ENCODE data around the gene ANGPT4. TPM values are rescaled to one million over a fixed set of nuclear protein-coding genes. Genes with fewer than 3 reads are reported as not detected.

ANGPT4 gene
- total and polyA plus RNA-seq, 2 of the 13 experiments (the other 11 are each of a cell fraction or from before 2014, with no cell fraction given): not detected

DNA sequence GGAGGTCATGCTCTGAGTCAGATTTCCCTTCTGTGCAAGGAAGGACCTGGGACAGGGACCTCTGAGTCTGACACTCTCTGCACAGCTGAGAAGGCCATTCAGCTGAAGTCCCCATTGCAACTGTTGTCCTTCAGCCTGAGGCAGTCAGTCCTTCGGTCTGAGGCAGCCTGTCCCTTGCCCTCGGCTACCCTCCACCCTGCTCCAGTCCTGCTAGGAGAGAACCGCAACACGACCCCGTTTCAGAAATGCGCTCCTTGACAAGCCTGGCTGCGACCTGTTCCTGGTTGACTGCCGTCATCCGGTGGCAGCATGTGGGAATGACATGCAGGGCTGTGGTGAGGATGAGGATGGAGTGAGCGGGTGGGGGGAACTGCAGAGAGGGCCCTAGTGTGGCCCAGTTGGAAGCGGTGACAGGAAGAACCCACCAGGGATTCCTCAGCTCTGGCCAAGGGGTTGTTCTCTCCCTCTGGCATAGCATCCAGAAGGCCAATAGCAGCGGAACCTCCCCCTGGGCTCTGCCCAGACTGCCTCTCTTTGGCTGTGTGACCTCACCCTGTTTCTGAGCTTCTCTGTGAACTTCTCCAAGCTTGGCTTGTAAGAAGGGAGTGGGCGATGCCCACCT is 40.3 kb upstream of the ANGPT4 start (continued):
- TF ChIP-seq, protein P1, sequence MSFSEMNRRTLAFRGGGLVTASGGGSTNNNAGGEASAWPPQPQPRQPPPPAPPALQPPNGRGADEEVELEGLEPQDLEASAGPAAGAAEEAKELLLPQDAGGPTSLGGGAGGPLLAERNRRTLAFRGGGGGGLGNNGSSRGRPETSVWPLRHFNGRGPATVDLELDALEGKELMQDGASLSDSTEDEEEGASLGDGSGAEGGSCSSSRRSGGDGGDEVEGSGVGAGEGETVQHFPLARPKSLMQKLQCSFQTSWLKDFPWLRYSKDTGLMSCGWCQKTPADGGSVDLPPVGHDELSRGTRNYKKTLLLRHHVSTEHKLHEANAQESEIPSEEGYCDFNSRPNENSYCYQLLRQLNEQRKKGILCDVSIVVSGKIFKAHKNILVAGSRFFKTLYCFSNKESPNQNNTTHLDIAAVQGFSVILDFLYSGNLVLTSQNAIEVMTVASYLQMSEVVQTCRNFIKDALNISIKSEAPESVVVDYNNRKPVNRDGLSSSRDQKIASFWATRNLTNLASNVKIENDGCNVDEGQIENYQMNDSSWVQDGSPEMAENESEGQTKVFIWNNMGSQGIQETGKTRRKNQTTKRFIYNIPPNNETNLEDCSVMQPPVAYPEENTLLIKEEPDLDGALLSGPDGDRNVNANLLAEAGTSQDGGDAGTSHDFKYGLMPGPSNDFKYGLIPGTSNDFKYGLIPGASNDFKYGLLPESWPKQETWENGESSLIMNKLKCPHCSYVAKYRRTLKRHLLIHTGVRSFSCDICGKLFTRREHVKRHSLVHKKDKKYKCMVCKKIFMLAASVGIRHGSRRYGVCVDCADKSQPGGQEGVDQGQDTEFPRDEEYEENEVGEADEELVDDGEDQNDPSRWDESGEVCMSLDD (CRISPR knock-in tag; IDR thresholded peaks at IDR 0.05; ENCODE audit: borderline replicate concordance): no peak
- TF ChIP-seq XBP1 (CRISPR knock-in tag; IDR thresholded peaks at IDR 0.05): no peak
- no peak for TF ChIP-seq ZNF3 (CRISPR knock-in tag; IDR thresholded peaks at IDR 0.05)
- TF ChIP-seq ZNF331 (CRISPR knock-in tag; IDR thresholded peaks at IDR 0.05): peak; percentile 64; the same call in 1 of the 2 replicates
- peak; percentile 62; the same call in 1 of the 2 replicates for TF ChIP-seq ZNF501 (CRISPR knock-in tag; IDR thresholded peaks at IDR 0.05)
- peak; percentile 78; the same call in 1 of the 2 replicates for TF ChIP-seq ZNF780A (CRISPR knock-in tag; IDR thresholded peaks at IDR 0.05)
- TF ChIP-seq SMAD1 (CRISPR knock-in tag; IDR thresholded peaks at IDR 0.05; ENCODE audit: borderline replicate concordance, low read depth): peak; percentile 56; the same call in 1 of the 2 replicates
- no peak for TF ChIP-seq CREB1 (IDR thresholded peaks at IDR 0.05)
- TF ChIP-seq CREB1 (CRISPR knock-in tag; IDR thresholded peaks at IDR 0.05): no peak
- TF ChIP-seq, protein P2, sequence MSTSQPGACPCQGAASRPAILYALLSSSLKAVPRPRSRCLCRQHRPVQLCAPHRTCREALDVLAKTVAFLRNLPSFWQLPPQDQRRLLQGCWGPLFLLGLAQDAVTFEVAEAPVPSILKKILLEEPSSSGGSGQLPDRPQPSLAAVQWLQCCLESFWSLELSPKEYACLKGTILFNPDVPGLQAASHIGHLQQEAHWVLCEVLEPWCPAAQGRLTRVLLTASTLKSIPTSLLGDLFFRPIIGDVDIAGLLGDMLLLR (CRISPR knock-in tag; IDR thresholded peaks at IDR 0.05): no peak
- peak; percentile 31; the same call in 1 of the 2 replicates for TF ChIP-seq RFXAP (CRISPR knock-in tag; IDR thresholded peaks at IDR 0.05; ENCODE audit: borderline replicate concordance)
- TF ChIP-seq, protein P3, sequence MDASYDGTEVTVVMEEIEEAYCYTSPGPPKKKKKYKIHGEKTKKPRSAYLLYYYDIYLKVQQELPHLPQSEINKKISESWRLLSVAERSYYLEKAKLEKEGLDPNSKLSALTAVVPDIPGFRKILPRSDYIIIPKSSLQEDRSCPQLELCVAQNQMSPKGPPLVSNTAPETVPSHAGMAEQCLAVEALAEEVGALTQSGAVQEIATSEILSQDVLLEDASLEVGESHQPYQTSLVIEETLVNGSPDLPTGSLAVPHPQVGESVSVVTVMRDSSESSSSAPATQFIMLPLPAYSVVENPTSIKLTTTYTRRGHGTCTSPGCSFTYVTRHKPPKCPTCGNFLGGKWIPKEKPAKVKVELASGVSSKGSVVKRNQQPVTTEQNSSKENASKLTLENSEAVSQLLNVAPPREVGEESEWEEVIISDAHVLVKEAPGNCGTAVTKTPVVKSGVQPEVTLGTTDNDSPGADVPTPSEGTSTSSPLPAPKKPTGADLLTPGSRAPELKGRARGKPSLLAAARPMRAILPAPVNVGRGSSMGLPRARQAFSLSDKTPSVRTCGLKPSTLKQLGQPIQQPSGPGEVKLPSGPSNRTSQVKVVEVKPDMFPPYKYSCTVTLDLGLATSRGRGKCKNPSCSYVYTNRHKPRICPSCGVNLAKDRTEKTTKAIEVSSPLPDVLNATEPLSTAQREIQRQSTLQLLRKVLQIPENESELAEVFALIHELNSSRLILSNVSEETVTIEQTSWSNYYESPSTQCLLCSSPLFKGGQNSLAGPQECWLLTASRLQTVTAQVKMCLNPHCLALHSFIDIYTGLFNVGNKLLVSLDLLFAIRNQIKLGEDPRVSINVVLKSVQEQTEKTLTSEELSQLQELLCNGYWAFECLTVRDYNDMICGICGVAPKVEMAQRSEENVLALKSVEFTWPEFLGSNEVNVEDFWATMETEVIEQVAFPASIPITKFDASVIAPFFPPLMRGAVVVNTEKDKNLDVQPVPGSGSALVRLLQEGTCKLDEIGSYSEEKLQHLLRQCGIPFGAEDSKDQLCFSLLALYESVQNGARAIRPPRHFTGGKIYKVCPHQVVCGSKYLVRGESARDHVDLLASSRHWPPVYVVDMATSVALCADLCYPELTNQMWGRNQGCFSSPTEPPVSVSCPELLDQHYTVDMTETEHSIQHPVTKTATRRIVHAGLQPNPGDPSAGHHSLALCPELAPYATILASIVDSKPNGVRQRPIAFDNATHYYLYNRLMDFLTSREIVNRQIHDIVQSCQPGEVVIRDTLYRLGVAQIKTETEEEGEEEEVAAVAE (CRISPR knock-in tag; IDR thresholded peaks at IDR 0.05; ENCODE audit: borderline replicate concordance): no peak
- peak; percentile 42; the same call in 1 of the 2 replicates for TF ChIP-seq ARNT2 (CRISPR knock-in tag; IDR thresholded peaks at IDR 0.05; ENCODE audit: low read depth)
- no peak for TF ChIP-seq ATF1 (CRISPR knock-in tag; IDR thresholded peaks at IDR 0.05)
- no peak for TF ChIP-seq ZNF792 (CRISPR knock-in tag; IDR thresholded peaks at IDR 0.05)
- TF ChIP-seq, protein P4, sequence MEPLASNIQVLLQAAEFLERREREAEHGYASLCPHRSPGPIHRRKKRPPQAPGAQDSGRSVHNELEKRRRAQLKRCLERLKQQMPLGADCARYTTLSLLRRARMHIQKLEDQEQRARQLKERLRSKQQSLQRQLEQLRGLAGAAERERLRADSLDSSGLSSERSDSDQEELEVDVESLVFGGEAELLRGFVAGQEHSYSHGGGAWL (CRISPR knock-in tag; IDR thresholded peaks at IDR 0.05): no peak
- TF ChIP-seq, protein P5, sequence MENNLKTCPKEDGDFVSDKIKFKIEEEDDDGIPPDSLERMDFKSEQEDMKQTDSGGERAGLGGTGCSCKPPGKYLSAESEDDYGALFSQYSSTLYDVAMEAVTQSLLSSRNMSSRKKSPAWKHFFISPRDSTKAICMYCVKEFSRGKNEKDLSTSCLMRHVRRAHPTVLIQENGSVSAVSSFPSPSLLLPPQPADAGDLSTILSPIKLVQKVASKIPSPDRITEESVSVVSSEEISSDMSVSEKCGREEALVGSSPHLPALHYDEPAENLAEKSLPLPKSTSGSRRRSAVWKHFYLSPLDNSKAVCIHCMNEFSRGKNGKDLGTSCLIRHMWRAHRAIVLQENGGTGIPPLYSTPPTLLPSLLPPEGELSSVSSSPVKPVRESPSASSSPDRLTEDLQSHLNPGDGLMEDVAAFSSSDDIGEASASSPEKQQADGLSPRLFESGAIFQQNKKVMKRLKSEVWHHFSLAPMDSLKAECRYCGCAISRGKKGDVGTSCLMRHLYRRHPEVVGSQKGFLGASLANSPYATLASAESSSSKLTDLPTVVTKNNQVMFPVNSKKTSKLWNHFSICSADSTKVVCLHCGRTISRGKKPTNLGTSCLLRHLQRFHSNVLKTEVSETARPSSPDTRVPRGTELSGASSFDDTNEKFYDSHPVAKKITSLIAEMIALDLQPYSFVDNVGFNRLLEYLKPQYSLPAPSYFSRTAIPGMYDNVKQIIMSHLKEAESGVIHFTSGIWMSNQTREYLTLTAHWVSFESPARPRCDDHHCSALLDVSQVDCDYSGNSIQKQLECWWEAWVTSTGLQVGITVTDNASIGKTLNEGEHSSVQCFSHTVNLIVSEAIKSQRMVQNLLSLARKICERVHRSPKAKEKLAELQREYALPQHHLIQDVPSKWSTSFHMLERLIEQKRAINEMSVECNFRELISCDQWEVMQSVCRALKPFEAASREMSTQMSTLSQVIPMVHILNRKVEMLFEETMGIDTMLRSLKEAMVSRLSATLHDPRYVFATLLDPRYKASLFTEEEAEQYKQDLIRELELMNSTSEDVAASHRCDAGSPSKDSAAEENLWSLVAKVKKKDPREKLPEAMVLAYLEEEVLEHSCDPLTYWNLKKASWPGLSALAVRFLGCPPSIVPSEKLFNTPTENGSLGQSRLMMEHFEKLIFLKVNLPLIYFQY (CRISPR knock-in tag; IDR thresholded peaks at IDR 0.05; ENCODE audit: borderline replicate concordance): no peak
- TF ChIP-seq TBL1XR1 (IDR thresholded peaks at IDR 0.05; ENCODE audit: borderline replicate concordance, low read length, partially characterized antibody): peak; percentile 29
